ENCODE data around the gene BIRC6.
"Not testable (repeated sequence)": the region's sequence is repeated elsewhere in the genome, so short reads cannot be mapped to it uniquely, and the experiment has no call there.

Gene BIRC6

DNA sequence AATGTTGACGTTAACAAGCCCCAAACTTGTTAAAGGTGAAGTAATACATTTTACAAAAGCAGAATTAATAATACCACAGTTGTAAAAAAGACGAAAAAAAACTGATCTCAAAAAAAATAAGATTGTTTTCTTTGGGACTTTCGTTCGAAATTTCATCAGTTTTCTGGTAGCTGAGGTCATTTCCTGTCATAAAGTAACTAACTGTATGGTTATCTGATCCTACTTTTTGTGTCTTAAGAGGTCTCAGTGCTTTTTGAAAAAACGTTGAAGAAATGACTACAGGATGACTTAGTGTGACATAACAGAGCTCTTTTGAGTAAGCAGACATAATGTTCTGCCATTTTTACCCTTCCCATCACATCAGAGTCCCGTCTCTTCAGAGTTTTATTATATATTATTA, 79.3 kb downstream of the BIRC6 start:
- H3K4me3 ChIP-seq = no peak overlapping the region
- H3K27ac ChIP-seq = no peak overlapping the region

DNA sequence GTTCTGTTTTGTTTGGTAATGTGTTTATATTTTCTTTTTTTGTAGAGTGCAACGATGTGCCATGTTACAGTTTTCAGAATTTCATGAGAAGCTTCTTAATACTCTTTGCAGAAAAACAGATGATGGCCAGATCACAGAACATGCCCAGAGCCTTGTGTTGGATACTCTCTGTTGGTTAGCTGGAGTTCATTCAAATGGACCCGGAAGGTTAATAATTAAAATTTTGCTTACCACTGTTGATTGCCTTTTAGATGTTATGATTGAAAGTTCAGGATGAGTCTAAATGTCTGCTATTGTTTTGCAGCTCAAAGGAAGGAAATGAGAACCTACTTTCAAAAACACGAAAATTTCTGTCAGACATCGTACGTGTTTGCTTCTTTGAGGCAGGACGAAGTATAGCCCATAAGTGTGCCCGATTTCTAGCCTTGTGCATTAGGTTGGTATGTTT, 85.2 kb downstream of the BIRC6 start:
- Histone ChIP-seq H3K4me3 (no peak overlapping the region), H3K27ac (no peak overlapping the region)

DNA sequence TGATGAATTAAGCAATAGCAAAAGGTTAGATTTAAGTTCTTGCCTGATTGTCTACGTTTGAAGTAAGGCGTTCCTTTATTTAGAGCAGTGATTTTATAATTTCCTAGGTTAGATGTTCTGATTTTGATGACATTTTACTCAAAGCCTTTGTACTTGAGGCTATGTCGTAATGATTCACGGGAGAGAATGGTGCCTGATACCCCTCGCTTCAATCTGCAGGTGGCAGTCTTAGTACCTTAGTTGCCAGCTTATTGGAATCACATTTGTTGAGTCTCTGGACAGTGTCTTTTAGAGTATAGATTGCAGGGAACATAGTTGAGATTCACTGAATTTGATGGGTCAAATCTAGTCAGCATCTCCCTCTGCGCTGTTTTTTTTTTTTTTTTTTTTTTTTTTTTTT, 89.5 kb downstream of the BIRC6 start:
- no peak overlapping the region for H3K27ac ChIP-seq
- no peak overlapping the region for H3K4me3 ChIP-seq

DNA sequence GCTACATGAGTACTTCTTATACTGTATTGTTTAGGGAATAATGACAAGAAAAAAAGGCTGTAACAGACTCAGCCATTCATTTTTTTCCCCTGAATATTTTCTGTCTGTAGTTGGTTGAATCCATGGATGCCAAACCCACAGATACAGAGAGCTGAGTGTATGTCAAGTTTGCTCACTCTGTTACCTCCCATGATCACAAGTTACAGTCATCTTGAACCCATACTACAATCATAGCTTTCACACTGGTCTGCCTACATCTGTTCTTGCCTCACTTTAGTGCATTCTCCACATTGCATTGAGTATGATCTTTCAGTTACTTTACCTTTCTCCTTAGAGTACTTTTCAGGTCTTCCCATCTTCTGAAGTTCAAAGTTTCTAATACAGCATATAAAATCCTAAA, 94.0 kb downstream of the BIRC6 start:
- no peak overlapping the region for H3K4me3 ChIP-seq
- H3K27ac ChIP-seq = no peak overlapping the region

DNA sequence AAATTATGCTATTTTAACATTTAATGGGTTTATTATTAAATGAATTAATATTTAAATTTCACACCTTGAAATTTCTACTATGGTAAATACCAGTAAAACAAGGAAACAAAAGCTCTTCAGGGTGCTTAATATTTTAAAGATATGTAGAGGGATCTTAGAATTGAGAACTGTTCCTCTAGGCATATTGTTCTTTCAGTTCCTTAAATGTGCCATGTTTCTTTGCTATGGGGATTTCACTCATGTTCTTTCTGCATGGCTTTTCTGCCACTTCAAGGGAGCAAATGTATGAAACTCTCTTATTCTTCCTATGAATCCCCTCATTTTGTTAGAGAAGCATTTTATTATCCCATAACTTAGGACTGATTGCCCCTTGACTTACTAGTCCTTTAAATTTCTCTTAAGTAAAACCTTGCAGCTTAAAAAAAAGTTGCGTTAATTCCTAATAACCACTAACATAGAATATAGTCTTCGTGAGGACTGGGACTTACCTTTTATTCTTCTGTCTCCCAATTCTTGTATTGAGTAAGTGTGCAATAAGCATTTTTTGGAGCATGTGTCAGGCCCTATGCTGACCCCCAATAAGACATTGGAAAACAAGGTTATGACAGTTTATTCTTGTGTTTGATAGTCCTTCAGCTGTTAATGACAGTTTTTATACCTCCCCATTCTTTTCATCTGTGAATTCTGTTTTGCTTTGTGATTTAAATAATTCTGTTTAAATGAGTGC, 95.7 kb downstream of the BIRC6 start:
- H3K27ac ChIP-seq = no peak overlapping the region

DNA sequence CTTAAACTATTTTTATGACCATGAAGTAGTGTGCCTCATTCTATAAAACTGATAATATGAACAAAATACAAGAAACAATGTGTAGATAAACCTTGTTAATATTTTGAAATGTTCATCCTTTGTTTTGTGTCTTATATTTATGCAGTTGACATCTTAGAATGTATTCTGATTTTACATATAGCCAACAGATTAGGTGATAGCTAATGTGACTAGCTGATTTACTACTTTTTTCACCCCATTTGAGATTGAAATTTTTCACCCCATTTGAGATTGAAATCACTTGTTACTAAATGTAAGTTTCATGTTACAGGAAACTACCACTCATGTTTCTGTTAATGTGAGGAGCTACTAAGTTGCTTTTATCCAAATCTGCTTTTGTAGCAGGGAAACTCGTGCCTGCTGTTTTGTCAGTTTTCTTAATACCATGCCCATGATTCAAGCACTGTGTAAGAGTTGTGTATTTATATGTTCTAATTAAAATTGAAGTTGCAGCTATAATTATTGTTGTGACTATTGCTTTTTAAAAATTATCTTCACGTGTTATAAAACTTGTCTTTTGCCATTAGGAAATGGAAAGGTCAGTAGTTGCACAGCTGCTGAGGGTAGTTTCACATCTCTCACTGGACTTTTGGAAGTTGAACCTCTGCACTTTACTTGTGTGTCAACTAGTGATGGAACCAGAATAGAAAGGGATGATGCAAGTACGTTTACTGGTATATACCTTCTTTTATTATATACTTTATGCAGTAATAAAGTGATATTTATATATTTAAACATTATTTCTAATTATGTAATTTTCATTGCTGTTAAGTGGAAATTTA, 96.6 kb downstream of the BIRC6 start:
- Histone ChIP-seq H3K4me3 (no peak overlapping the region), H3K27ac (no peak overlapping the region)

More for the DNA sequence above, 95.7 kb downstream of the BIRC6 start:
- no peak overlapping the region for H3K4me3 ChIP-seq

DNA sequence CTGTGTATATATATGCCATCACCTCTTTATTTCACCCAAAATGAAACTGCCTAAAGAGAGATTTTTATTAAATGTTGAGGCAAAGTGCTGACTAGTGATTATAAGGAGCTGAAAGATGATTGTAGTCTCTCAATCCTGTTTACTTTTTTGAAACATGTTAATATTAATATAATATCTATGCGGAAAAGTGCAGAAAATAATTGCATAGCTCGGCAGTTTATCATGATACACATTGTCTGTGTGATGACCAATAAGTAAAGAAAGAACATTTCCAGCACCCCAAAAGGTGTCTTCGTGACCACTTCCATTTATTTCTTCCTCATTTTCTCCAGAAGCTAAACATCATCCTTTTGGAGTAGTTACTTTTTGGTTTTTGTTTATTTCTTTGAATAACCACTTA, 99.0 kb downstream of the BIRC6 start:
- Histone ChIP-seq H3K27ac (no peak overlapping the region), H3K4me3 (no peak overlapping the region)

DNA sequence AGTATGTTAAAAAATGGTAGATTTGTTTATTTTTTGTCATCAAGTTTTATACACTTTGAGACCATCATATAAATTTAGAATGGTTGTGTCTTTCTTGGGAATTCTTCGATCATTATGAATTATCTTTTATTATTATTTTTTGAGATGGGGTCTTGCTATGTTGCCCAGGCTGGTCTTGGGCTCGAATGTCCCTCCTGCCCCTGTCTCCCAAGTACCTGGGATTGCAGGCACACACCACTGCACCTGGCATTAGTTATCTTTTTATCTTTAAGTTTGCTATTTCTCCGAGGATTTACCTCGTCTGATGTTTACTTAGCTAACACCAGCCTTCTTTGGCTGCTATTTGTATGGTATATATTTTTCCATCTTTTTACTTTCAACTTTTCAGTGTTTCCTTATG, 100.0 kb downstream of the BIRC6 start:
- H3K27ac ChIP-seq = no peak overlapping the region
- H3K4me3 ChIP-seq = no peak overlapping the region

DNA sequence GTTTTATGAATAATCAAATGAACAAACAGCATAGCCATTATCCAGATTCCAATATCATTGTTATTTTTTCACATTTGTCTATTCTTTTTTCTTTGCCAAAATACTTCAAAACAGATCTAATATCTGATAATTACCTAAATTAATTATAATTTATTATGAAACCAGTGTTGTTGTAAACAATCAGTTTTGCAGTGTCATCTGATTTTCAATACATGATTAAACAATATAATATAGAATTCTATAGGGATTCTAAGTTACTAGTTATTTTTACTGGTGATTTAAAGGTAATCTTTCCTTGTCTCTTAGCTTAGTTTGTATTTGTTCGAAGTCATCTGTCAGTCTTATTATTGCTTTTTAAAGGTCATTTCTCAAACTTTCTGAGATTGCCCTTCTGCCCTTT, 101.0 kb downstream of the BIRC6 start:
- no peak overlapping the region for H3K4me3 ChIP-seq

DNA sequence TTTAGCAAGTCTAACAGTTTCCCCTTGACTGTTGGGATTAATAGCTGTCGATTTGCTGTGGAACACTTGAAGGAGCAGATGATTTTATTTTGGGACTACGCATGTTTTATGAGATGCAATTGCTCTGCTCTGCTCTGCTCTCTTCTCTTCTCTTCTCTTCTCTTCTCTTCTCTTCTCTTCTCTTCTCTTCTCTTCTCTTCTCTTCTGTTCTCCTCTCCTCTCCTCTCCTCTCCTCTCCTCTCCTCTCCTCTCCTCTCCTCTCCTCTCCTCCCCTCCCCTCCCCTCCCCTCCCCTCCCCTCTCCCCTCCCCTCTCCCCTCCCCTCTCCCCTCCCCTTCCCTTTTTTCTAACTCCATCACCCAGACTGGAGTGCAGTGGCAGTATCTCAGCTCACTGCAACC, 104.0 kb downstream of the BIRC6 start:
- H3K27ac ChIP-seq, H3K4me3 ChIP-seq: not testable (repeated sequence)

More for the DNA sequence above, 101.0 kb downstream of the BIRC6 start:
- no peak overlapping the region for H3K27ac ChIP-seq

DNA sequence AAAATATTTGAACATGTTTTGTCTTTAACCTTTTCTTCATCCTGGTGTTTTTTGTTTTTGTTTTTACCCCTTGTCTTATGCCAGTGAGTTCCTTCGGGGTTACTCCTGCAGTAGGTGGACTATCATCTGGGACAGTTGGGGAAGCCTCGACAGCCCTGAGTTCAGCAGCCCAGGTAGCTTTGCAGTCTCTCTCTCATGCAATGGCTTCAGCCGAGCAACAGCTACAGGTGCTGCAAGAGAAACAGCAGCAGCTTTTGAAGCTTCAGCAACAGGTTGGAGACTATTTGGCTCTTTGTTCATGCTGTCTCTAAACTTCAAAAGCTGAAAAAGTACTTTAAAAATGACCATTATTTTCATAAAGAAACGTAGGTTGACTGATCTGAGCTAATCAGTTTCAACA, 106.3 kb downstream of the BIRC6 start:
- Histone ChIP-seq H3K27ac (no peak overlapping the region), H3K4me3 (no peak overlapping the region)

DNA sequence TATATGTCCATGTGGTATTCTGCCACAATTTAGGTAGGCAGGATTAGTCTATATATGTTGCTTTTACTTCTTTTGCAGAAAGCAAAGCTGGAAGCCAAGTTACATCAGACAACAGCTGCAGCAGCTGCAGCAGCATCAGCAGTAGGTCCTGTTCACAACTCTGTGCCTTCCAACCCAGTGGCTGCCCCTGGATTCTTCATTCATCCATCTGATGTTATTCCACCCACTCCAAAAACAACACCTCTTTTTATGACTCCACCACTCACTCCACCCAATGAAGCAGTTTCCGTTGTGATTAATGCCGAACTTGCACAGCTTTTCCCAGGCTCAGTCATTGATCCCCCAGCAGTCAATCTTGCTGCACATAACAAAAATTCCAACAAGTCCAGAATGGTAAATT, 107.6 kb downstream of the BIRC6 start:
- Histone ChIP-seq H3K4me3 (no peak overlapping the region), H3K27ac (no peak overlapping the region)

DNA sequence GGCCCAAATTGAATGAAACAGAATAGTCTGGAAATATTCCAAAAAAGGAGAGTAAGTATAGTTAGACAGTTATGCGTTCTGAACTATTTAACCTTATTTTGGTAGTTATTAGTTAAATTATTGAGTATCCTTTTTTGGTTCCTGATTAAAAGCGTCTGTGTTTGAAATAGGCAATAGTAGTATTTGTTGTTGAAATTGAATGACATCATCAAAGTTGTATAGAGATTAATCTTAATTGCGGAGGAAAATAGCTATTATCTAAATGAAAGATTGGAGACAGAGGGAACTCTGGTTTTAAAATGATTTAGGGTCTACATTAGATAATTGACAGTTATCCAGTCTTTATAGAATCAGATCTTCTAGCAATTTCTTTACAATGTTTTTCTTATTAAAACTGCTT, 115.8 kb downstream of the BIRC6 start:
- Histone ChIP-seq H3K4me3 (no peak overlapping the region), H3K27ac (no peak overlapping the region)

DNA sequence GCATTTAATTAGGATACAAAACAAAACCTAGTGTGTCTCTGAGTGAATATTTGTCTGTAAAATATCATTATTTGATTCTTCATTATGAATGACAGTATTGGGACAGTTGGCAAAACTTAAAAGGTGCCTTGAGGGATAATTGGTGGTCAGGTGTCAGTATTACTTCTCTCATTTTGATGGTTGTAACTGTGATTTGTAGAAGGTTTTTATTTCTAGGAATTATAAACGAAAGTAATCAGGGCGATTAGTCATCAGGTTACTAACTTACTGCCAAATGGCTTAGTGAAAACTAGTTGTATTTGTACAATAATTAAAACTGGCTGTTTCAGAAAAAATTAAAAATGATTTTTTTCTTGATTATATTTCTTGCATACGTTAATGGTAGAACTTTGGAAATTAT, 117.6 kb downstream of the BIRC6 start:
- Histone ChIP-seq H3K27ac (no peak overlapping the region), H3K4me3 (no peak overlapping the region)

DNA sequence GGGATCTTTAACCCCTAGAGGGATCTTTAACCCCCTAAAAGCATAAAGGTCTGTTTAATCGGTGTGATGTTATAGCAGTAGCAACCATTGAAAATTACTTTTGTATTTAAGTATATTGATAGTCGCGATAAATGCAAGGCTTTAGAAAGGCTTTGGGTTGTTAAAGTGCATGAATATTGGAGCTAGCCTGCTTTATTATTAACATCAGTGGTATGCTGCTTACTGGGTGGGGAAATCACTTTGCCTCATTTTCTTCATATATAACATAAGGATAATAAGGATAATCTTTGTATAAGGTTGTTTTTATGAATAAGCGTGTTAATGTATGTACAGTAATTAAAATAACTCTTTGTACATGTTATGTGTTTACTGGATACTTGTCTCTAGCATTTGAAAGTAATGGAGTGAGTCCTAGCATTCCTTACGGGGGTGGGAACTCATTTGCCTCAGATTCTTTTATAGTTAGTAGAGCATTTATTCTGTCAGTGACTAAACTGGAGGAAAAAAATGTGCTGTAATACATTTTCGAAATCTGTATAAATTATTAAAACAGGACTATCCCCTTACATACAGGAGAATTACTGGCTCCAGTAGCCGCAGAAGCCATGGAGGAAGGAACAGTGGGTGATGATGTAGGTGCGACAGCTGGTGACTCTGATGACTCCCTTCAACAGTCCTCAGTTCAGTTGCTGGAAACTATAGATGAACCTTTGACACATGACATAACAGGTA, 122.2 kb downstream of the BIRC6 start:
- H3K27ac ChIP-seq = no peak overlapping the region
- no peak overlapping the region for H3K4me3 ChIP-seq

DNA sequence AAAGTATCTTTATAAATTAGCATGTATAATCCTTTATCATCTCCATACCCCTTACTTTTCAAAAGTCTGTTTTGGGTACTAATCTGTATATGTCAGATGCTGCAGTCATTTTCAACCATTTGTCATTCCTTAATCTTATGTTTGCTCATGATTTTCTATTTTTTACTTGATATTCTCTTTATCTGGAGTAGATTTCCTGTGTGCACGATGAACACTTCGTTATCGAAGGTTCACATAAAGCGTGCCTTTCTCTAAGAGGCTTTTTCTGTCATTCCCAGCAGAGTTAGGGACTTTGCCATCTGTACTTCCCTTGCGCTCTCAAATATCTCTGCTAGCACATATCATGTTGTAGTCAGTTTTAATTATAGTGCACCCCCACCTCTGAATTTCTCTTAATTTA, 123.2 kb downstream of the BIRC6 start:
- Histone ChIP-seq H3K4me3 (no peak overlapping the region), H3K27ac (no peak overlapping the region)

DNA sequence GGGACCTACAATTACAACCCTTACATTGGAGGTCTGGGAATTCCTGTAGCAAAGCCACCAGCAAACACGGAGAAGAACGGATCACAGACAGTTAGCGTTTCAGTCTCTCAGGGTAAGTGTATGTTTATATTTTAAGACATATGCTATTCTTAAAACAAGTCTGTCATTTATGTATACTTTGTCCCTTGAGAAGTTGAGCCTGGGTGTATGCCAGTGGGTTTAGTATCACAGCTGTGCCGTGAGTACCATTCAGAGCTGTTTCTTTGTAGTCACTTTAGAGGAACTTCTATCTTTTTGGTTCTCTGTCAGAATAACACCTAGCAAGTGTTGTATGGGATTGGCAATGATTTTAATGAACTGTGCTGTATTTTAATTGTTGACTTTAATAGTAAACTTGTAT, 125.6 kb downstream of the BIRC6 start:
- Histone ChIP-seq H3K4me3 (no peak overlapping the region), H3K27ac (no peak overlapping the region)

DNA sequence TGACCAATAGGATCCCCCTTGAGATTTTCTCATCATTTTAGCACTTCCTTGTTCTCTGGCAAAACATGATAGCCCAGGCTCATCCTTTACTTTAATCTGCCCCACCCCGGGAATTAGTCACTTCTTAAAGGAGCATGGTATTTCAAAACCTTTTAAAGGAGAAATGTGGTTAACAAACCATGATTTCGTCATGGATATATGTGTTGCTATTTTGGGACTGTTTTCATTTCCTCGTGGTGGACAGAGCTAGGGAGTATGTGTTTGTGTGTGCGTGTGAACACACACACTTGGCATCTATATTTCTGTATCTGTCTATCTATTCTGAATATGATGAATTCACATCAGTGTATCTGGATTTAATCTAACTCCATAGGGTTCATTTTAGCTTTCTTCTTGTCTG, 128.1 kb downstream of the BIRC6 start:
- Histone ChIP-seq H3K27ac (peak overlapping the region in 1 of 21 experiments; percentile 10), H3K4me3 (no peak overlapping the region)

DNA sequence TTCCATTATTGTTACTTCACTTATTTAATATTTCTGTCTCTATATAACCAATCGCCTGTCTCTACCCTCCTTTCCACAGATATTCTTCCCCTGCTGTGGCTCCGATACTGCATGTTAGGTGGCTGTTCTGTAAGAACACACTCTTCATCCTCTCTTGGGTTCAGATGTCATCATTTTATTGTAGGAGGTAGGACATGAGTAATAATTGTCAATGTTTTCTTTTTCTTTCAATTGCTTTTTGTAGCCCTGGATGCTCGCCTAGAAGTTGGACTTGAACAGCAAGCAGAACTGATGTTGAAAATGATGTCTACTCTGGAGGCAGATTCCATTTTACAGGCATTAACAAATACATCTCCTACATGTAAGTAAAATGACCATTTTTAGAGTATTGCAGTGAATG, 128.6 kb downstream of the BIRC6 start:
- Histone ChIP-seq H3K27ac (no peak overlapping the region), H3K4me3 (no peak overlapping the region)

DNA sequence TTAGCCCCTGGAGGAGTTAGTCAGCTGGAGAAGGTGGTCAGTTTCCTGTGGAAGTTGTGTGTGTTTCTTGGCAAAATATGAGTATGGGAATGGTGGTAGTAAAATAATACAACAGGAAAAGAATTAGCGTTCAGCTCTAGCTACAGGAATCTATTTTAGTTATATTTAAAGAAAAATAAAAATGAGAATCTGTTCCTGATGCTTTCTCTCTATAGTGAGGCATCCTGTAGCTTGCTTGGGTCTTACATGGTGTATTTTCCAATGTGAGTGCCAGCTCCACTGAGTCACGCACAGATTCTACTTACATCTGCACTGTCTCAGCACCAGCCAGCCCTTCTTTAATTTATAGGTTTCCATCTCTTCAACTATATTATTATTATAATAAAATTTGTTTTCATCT, 132.2 kb downstream of the BIRC6 start:
- Histone ChIP-seq H3K4me3 (no peak overlapping the region), H3K27ac (no peak overlapping the region)

DNA sequence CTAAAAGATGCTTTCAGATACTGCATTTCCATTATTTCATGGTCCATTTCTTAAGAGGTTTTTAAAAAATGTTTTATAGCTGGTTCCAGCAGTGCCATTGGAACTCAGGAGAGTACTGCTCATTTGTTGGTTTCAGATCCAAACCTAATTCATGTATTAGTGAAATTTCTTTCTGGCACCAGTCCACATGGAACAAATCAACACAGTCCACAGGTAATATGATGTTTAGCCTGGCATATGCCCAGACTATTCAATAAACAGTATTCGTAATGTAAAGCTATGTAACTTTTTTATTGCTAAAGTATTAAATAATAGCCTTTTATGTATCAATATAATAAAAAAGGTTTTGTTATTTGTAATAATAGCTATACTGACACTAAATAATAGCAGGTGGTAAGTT, 134.5 kb downstream of the BIRC6 start:
- Histone ChIP-seq H3K4me3 (no peak overlapping the region), H3K27ac (no peak overlapping the region)

Data from skin epidermis (tissue), 12 donors.